BE2C (cell line): ENCODE data around the gene SERBP1.
"Not testable (repeated sequence)": the region's sequence is repeated elsewhere in the genome, so short reads cannot be mapped to it uniquely, and the experiment has no call there.

Experiments used
- DNase-seq: peaks from one replicate; pipeline ENCODE4 v3.0.0-alpha.2; 2020
- H3K27me3 ChIP-seq: fragments of 250-450 bp; sonication (Bioruptor Pico); 2 replicates; pipeline ENCODE4 v1.5.1; 2020; ENCODE audit warnings: mild to moderate bottlenecking
- H3K36me3 ChIP-seq: fragments of 250-450 bp; sonication (Bioruptor Pico); 2 replicates; pipeline ENCODE4 v1.5.1; 2020; ENCODE audit warnings: mild to moderate bottlenecking
- H3K4me1 ChIP-seq: fragments of 250-450 bp; sonication (Bioruptor Pico); 2 replicates; pipeline ENCODE4 v1.5.1; 2020
- H3K4me3 ChIP-seq: 2 replicates; pipeline ENCODE4 v1.5.1; 2011; ENCODE audit warnings: low read depth, low read length
- H3K9me3 ChIP-seq: fragments of 250-450 bp; sonication (Bioruptor Pico); 2 replicates; pipeline ENCODE4 v1.5.1; 2020
- TF ChIP-seq, protein P1 (sequence below): IDR thresholded peaks from 2 replicates; pipeline ENCODE4 v1.5.1; 2012; ENCODE audit warnings: mild to moderate bottlenecking, low read depth, low read length

The SERBP1 gene

DNA sequence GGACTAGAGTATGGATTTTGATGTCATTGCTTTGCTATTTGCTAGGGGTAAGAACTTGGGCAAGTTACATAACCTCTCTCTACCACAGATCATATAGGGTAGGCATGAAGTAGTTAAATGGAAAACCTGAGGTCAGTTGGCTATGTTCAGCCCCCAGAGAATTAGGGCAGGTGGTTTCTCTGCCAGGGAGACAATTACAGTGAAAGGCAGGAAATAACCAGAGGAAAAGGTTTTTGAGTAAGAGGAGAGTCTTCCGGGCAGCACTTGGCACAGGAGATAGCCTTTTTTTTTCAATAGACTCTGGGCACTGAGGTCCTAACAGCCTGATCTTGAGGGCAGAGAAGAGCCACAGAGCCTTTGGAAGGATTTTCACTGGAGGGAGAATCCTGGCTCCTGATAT is 16.7 kb upstream of the SERBP1 start:
- Histone ChIP-seq H3K9me3 (no peaks in the 10 kb centered on the region), H3K4me3 (no peak overlapping the region), H3K27me3 (no peaks in the 10 kb centered on the region), H3K4me1 (no peaks in the 10 kb centered on the region), H3K36me3 (no peaks in the 10 kb centered on the region)
- DNase-seq, result no peak
- TF ChIP-seq, protein P1, sequence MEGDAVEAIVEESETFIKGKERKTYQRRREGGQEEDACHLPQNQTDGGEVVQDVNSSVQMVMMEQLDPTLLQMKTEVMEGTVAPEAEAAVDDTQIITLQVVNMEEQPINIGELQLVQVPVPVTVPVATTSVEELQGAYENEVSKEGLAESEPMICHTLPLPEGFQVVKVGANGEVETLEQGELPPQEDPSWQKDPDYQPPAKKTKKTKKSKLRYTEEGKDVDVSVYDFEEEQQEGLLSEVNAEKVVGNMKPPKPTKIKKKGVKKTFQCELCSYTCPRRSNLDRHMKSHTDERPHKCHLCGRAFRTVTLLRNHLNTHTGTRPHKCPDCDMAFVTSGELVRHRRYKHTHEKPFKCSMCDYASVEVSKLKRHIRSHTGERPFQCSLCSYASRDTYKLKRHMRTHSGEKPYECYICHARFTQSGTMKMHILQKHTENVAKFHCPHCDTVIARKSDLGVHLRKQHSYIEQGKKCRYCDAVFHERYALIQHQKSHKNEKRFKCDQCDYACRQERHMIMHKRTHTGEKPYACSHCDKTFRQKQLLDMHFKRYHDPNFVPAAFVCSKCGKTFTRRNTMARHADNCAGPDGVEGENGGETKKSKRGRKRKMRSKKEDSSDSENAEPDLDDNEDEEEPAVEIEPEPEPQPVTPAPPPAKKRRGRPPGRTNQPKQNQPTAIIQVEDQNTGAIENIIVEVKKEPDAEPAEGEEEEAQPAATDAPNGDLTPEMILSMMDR, result no peak

DNA sequence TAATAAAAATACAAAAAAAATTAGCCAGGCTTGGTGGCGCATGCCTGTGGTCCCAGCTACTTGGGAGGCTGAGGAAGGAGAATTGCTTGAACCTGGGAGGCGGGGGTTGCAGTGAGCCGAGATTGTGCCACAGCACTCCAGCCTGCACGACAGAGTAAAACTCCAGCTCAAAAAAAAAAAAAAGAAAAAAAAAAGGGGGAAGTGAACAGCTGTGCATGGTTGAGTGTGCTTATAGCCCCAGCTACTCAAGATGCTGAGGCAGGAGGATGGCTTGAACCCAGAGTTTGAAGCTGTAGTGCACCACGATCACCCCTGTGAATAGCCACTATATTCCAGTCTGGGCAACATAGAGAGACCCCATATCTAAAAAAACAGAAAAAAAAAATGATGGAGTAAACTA is 15.8 kb upstream of the SERBP1 start:
- H3K36me3 ChIP-seq, H3K9me3 ChIP-seq, H3K4me1 ChIP-seq, H3K4me3 ChIP-seq, DNase-seq, H3K27me3 ChIP-seq: not testable (repeated sequence)

DNA sequence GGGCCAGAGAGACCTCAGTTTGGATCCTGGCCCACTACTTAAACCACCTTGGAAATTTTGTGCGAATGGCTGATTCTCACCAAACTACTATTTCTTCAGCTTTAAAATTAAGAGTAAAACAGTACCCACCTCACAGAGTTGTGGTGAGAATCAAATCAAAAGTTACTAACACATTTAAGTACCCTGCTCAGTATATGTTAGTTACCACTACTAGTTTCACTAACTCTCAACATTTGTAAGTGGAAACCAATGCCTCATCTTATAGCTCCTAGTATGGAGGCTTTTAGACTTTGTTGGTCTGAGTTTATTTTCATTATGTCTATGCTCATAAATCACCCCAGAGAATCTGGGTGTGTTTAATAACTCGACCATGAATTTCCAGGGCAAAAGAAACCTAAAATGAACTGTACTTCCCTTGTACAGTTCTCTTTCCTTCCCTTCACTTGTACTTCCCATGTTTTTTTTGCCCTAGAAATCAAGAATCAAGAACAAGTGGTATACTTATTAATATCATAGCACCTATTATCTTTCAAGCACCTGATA is 11.6 kb upstream of the SERBP1 start:
- H3K4me3 ChIP-seq, result no peak overlapping the region
- H3K9me3 ChIP-seq, result no peaks in the 10 kb centered on the region
- TF ChIP-seq, protein P1, result no peak
- peaks cover 3% of the 10 kb centered on the region for H3K4me1 ChIP-seq
- H3K27me3 ChIP-seq, result no peaks in the 10 kb centered on the region
- no peak for DNase-seq
- no peaks in the 10 kb centered on the region for H3K36me3 ChIP-seq

DNA sequence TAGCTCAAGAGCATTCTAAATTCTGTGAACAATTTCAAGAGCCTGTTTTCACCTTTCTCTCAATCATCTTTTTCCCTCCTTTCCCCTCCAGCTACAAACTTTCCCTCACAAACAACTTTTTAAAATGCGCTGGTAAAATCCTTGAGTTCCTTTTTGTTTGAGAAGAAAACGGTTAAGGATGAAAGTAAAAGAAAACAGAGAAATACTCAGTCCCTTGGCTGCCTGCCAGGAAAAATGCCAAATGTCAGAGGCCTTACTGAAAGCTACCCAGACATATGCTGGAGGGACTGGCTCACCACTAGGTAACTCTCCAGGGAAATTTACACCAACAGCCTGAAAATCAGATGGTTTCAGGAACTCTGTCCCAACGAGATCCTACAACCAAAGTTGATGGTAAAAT is 11.0 kb upstream of the SERBP1 start:
- no peaks in the 10 kb centered on the region for H3K36me3 ChIP-seq
- peaks cover 3% of the 10 kb centered on the region for H3K4me1 ChIP-seq
- DNase-seq, result peak; percentile 56
- H3K27me3 ChIP-seq, result no peaks in the 10 kb centered on the region
- TF ChIP-seq, protein P1, result no peak
- no peaks in the 10 kb centered on the region for H3K9me3 ChIP-seq
- no peak overlapping the region for H3K4me3 ChIP-seq

DNA sequence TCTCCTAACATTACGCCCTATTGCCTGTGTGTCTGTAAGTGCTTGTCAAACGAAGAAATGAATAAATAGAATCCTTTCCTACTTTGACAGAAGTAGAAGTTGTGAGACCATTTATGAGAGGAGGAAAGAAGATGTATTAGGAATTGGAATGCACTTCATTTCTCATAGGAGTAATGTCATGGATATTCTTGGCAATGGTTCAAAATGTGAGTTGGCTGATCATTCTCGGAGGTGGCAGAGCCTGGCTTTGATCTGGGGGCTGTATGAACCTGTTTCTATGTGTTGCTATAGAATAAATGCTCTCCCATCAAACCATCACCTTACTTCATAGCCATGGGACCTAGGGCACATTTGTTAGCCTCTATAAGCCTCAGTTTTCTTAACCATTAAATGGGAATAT is 10.1 kb upstream of the SERBP1 start:
- no peak for DNase-seq
- H3K4me1 ChIP-seq, result peaks cover 3% of the 10 kb centered on the region
- TF ChIP-seq, protein P1, result no peak

DNA sequence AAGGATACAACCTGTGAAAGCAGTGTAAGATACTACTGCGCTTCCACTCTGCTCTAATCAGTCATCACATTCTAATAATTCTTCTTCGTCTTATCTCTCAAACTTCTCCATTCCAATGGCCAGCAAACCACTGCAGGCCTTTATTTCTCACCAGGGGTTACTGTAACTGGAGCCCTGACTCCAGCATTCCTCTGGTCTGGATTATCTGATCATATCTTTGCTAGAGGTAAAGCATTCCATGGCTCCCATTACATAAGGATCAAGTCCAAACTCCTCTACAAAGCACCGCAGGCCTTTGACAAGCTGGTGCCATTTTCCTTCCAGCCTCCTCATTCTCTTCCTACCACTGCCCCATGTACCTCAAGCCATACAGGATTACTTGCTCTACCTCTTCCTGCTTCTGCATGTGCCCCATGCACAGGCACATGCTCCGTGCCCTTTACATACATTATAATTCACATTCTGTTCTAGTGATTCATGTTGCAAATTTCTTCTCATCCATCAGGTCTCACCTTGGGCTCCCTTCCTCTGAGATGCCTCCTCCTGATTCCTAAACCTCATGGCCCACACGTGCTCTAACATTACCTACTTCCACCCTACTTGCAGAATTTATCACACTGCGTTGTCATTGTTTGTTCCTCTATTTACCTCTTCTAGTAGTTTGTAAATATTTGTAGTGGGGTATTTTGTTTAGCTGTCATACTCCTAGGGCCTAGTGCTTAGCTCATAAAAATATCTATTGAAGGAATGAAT is 9.3 kb upstream of the SERBP1 start:
- Histone ChIP-seq H3K27me3 (no peaks in the 10 kb centered on the region), H3K9me3 (no peaks in the 10 kb centered on the region), H3K4me1 (peaks cover 3% of the 10 kb centered on the region), H3K36me3 (no peaks in the 10 kb centered on the region), H3K4me3 (no peak overlapping the region)
- TF ChIP-seq, protein P1, result no peak
- DNase-seq, result no peak

More for the DNA sequence above, 10.1 kb upstream of the SERBP1 start:
- H3K27me3 ChIP-seq, result no peaks in the 10 kb centered on the region
- H3K4me3 ChIP-seq, result no peak overlapping the region
- H3K9me3 ChIP-seq, result no peaks in the 10 kb centered on the region
- no peaks in the 10 kb centered on the region for H3K36me3 ChIP-seq
